ENCODE data around the gene SV2B.

SV2B gene

DNA sequence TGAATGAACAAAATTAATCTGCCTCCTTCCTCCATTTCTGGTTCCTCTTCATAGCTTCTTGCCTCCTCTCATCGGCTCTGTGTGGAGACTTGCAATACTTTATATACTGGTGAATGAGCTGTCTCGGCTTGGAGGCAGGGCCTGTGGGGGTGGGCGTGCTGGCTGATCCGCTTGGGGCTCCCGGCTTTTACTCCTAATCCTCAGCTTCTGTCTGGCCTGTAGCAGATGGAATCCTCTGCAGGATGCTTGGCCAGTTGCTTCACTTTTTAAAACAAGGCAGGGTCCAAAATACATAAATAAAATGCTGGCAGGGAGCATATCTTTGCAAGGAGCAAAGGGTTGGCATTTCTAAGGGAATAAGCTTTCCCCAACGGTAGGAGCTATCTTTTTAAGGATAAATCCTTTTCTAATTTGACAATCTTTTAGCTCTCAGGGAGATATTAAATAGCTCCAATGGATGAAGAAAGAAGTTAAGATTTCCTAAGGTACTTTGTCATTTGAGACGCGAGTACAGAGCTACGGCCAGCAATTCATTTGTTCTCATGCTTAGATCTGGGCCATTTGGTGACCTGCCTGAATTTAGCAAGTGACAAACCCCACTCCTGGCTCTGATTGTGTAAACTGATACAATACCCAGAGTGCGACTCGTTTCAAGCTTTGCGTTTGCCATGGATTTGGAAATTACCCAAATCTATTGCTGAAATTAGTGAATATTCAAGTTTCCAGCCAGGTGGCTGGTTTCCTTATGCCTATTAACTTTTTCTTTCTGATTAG is 18.9 kb downstream of the SV2B start:
- Mint-ChIP-seq H3K4me1 (no peaks in the 10 kb centered on the region), H3K36me3 (peaks cover 6% of the 10 kb centered on the region), H3K9me3 (no peaks in the 10 kb centered on the region), H3K27ac (no peak overlapping the region), H3K4me3 (no peak overlapping the region)
- ATAC-seq = no peak
- no peak for DNase-seq (ENCODE audit: low spot score in 2 of 2)

DNA sequence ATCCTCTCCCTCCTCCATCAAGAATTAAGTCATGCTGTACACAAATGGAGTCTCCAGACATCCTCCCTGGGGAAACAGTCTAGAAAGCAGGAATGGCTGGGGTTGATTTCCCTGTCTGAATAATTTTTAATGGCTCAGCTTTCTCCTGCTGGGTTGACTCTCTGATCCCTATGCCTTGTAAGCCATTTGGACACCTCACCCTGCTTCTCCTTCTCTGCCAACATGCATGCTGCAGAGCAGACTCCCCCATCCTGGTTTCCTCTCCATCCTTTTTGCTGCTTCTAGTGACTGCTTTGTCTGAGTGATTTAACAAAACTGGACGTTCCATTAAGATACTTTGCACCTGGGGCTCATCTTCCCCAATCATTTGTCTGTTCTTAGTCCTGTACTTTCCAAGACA is 22.2 kb downstream of the SV2B start:
- ATAC-seq (no peak), DNase-seq (ENCODE audit: low spot score in 2 of 2) (no peak)
- H3K4me3 Mint-ChIP-seq = no peak overlapping the region
- H3K36me3 Mint-ChIP-seq = peaks cover 6% of the 10 kb centered on the region
- no peaks in the 10 kb centered on the region for H3K9me3 Mint-ChIP-seq
- H3K27ac Mint-ChIP-seq = no peak overlapping the region
- H3K4me1 Mint-ChIP-seq = no peaks in the 10 kb centered on the region

DNA sequence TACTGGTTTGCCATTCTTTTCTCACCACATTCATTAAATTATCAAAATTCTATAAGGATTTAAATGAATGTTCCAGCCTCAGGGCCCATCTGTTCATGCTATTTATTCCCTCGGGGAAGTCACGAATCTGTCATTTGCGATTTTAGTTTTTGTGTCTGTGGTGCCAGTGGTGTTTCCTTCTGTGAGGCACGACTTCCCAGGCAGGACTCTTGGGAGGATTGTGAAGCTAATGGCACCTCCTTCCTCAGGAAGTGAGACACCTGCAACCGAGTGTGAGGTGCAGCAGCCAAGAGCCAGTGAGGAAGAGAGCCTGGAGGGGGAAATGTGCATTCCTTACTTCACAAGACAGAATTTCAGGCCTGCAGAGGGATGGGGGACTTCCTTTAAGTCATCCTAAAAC is 24.1 kb downstream of the SV2B start:
- Mint-ChIP-seq H3K4me3 (no peak overlapping the region), H3K27ac (no peak overlapping the region), H3K4me1 (no peaks in the 10 kb centered on the region), H3K36me3 (no peaks in the 10 kb centered on the region), H3K9me3 (no peaks in the 10 kb centered on the region)
- no peak for DNase-seq (ENCODE audit: low spot score in 2 of 2)
- ATAC-seq = no peak

DNA sequence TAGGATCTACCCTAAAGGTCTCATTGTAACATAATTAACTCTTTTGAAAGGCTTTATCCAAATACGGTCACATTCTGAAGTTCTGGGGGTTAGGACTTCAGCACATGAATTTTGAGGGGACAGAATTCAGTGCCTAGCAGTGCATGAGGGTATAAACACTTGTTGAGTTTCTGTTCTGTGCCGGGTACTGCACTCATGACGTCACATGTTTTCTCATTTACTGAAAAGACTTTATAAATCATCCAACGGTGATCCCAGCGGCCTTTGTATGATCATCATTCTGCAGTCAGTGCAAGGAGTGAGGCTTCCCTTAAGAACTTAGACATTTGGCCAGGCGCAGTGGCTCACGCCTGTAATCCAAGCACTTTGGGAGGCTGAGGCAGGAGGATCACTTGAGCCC is 25.1 kb downstream of the SV2B start:
- no peak for DNase-seq (ENCODE audit: low spot score in 2 of 2)
- H3K4me3 Mint-ChIP-seq = no peak overlapping the region
- no peaks in the 10 kb centered on the region for H3K36me3 Mint-ChIP-seq
- H3K4me1 Mint-ChIP-seq = no peaks in the 10 kb centered on the region
- ATAC-seq = no peak
- H3K9me3 Mint-ChIP-seq = no peaks in the 10 kb centered on the region
- H3K27ac Mint-ChIP-seq = no peak overlapping the region

DNA sequence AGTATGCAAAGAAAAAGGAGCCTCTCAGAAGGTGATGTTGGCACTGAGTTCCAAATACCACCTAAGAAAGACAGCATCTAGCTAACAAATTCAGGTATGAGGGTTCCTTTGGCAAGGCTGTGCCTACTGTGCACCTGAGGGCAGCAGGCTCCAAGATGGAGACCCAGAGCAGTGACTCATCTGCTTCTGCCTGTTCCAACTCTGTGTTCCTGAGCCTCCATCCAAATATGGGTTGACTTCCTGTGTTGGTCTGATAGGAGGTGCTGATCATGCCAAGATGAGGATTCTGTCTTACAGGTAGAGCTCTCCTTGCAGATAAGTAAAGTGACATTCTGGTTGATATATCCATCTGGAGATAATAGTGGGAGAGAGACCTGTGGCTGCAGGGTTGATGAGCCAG is 26.0 kb downstream of the SV2B start:
- H3K27ac Mint-ChIP-seq = no peak overlapping the region
- ATAC-seq (no peak), DNase-seq (ENCODE audit: low spot score in 2 of 2) (no peak)

GRCh38 chr15:91127236-91127955 is 27.3 kb downstream of the SV2B start:
- no peaks in the 10 kb centered on the region for H3K9me3 Mint-ChIP-seq
- no peaks in the 10 kb centered on the region for H3K36me3 Mint-ChIP-seq
- H3K27ac Mint-ChIP-seq = no peak overlapping the region
- no peak overlapping the region for H3K4me3 Mint-ChIP-seq
- ATAC-seq (no peak), DNase-seq (ENCODE audit: low spot score in 2 of 2) (no peak)
- no peaks in the 10 kb centered on the region for H3K4me1 Mint-ChIP-seq

More for the DNA sequence above, 26.0 kb downstream of the SV2B start:
- no peaks in the 10 kb centered on the region for H3K4me1 Mint-ChIP-seq
- H3K36me3 Mint-ChIP-seq = no peaks in the 10 kb centered on the region
- no peaks in the 10 kb centered on the region for H3K9me3 Mint-ChIP-seq
- no peak overlapping the region for H3K4me3 Mint-ChIP-seq

DNA sequence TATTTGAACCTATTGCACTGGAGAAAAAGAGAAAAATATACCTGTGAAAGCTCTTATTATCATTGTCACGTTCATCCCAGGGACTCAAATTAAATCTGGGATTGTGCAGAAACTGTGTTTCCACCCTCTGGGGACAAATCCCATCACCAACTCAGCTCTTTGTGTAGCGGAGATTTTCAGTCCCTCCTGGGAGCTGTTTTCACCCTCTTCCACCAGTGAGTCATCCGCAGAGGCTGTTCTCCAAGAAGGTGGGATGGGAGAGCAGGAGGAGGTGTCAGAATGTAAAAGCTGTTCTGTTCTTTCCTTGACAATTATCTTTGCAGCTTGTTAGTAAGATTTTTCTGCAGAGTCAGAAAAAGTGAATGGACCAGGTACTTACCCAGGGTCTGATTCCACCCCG is 28.0 kb downstream of the SV2B start:
- no peaks in the 10 kb centered on the region for H3K36me3 Mint-ChIP-seq
- H3K9me3 Mint-ChIP-seq = no peaks in the 10 kb centered on the region
- H3K27ac Mint-ChIP-seq = no peak overlapping the region
- ATAC-seq = no peak
- DNase-seq (ENCODE audit: low spot score in 2 of 2) = no peak
- H3K4me1 Mint-ChIP-seq = no peaks in the 10 kb centered on the region
- no peak overlapping the region for H3K4me3 Mint-ChIP-seq

DNA sequence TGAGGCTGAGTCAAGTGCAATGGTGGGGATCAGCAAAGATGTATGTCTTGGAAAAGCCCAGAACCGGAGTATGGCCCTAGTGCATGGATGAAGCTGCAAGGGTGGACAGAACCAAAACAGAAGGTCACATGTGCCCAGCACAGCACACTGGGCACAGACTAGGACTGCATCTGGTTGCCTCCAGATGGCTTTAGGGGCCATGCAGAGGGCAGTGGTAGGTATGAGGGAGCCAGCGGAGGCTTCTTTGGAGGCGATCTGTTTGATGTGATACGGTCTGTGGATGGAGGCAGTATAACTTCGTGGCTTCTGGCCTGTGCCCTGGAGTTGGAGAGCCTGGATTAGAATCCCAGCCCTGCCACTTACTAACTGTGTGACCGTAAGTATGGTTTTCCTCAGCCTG is 29.4 kb downstream of the SV2B start:
- DNase-seq (ENCODE audit: low spot score in 2 of 2) (no peak), ATAC-seq (no peak)
- no peaks in the 10 kb centered on the region for H3K9me3 Mint-ChIP-seq
- H3K4me1 Mint-ChIP-seq = no peaks in the 10 kb centered on the region
- H3K4me3 Mint-ChIP-seq = no peak overlapping the region
- H3K36me3 Mint-ChIP-seq = no peaks in the 10 kb centered on the region
- H3K27ac Mint-ChIP-seq = no peak overlapping the region

DNA sequence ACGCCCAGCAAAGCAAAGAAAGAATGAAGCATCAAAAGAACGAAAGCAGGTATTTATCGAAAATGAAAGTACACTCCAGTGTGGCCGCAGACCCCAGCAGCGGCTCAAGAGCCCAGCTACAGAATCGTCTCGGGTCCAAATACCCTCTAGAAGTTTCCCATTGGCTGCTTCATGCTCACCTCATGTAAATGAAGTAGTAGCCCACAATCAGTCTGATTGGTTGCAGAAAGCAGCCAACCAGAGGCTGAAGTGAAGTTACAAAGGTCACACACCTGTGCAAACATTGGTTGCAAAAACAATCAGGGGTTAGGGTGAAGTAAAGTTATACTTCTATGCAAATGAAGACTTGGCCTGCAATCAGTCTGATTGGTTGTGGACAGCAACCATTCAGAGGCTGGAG is 32.0 kb downstream of the SV2B start:
- H3K4me1 Mint-ChIP-seq = no peaks in the 10 kb centered on the region
- ATAC-seq (no peak), DNase-seq (ENCODE audit: low spot score in 2 of 2) (no peak)
- no peaks in the 10 kb centered on the region for H3K9me3 Mint-ChIP-seq
- H3K36me3 Mint-ChIP-seq = no peaks in the 10 kb centered on the region
- H3K4me3 Mint-ChIP-seq = no peak overlapping the region
- H3K27ac Mint-ChIP-seq = no peak overlapping the region

DNA sequence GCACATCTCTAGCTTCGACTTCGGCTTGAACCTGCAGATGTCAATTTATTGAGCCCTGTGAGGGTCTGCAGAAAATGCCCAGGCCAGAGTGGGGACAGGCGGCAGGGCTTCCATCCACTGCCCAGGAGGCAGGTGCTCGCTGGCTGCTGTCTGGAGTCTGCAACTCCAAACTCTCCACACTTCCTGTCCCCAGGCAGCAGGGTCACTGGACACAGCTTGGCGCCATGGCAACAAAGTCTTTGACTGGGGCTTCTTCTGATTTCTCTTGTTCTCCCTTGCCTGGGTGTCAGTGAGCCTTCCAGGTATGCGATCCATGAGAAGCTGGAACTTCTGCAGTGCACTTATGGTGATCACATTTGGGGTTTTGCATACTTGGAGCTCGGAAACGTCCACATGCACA is 33.5 kb downstream of the SV2B start:
- H3K4me3 Mint-ChIP-seq = no peak overlapping the region
- ATAC-seq (no peak), DNase-seq (ENCODE audit: low spot score in 2 of 2) (no peak)
- no peaks in the 10 kb centered on the region for H3K4me1 Mint-ChIP-seq
- no peak overlapping the region for H3K27ac Mint-ChIP-seq
- no peaks in the 10 kb centered on the region for H3K36me3 Mint-ChIP-seq
- no peaks in the 10 kb centered on the region for H3K9me3 Mint-ChIP-seq

DNA sequence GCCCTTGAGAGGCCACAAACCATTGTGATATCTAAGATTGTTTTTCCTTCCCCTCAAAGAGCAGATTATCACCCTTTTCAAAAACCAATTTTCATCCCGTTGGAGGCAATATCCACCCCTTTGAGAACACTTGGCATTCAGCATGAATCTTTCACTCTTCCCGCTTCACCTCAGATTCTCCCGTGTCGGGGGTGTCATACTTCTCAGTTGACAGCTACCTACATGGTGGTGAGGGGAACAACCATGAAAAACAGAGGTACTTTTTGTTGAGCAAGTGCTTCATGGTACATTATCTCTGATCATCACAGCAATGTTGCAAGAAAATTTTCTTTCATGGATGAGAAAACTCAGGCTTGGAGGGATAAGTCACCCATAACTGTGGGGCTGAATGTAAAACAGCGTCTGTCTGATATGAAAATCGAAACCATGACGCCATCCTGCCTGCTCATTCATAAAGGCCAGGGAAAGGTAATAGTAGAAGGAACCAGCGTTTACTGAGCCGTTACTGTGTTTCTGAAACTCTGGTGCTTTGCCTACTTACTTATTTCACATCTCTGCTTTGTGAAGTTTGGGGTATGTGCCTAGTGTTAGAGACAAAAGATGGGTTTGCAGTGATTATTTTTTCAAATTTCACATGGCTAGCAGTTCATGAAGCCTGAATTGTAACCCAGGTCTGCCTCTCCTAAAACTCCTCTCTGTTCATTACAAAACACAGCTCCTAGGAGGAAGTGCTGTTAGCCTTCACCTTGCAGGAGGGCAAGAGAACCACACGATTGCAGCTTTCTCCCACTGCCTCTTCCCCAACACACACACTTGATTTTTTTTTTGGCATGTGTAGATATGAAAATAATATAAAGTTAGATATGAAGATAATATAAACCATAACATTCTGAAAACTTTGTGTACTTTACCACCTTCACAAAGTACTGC is 35.4 kb downstream of the SV2B start:
- no peaks in the 10 kb centered on the region for H3K4me1 Mint-ChIP-seq
- ATAC-seq (no peak), DNase-seq (ENCODE audit: low spot score in 2 of 2) (no peak)
- H3K9me3 Mint-ChIP-seq = no peaks in the 10 kb centered on the region
- H3K4me3 Mint-ChIP-seq = no peak overlapping the region
- no peaks in the 10 kb centered on the region for H3K36me3 Mint-ChIP-seq
- H3K27ac Mint-ChIP-seq = no peak overlapping the region

DNA sequence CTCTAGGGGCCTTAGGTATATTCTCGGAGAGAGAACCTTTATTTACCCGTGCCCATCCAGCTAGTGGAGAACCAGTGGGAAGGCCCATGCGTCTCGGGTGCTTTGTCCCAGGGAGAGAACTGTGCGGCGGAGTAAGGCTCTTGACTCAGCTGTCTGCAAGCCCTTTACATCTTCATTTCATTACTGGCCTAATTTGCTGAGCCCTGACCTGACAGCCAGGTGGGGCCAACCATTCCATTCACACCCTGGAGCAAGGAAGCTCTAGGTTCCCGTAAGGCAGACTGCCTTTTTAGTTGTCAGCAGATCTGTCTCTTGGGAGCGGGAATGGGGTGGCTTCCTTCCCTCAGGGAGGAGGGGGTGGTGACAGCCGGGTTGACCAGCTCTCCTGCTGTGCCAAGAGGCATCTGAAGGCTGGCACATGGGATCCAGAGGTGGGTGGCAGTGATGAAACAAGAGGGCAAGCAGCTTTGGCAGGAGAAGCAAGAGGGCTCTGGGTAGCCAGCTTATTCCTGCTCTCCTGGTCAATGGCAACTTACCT is 36.4 kb downstream of the SV2B start:
- no peak overlapping the region for H3K4me3 Mint-ChIP-seq
- H3K4me1 Mint-ChIP-seq = no peaks in the 10 kb centered on the region
- no peak overlapping the region for H3K27ac Mint-ChIP-seq
- no peaks in the 10 kb centered on the region for H3K9me3 Mint-ChIP-seq
- DNase-seq (ENCODE audit: low spot score in 2 of 2) (no peak), ATAC-seq (no peak)
- no peaks in the 10 kb centered on the region for H3K36me3 Mint-ChIP-seq

DNA sequence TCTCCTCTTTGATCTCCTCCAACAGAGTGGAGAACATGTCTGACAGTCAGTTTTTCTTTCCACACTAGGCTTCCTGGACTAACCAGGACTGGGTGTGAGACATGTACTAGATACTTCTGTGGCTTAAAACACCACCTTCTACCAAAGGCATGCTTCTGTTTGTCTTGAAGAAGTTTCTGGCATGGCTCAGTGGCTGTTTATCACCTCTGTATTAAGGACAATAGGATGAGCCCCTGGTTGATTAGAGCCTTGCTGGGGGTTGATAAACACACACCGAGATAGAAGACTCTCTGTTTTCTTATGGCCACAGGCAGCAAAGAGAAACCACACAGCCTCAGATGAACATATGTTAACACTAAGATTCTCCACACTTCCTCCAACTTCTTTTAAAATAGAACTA is 40.5 kb downstream of the SV2B start:
- H3K27ac Mint-ChIP-seq = no peak overlapping the region
- H3K4me3 Mint-ChIP-seq = no peak overlapping the region
- ATAC-seq (no peak), DNase-seq (ENCODE audit: low spot score in 2 of 2) (no peak)
- H3K36me3 Mint-ChIP-seq = no peaks in the 10 kb centered on the region
- no peaks in the 10 kb centered on the region for H3K4me1 Mint-ChIP-seq
- H3K9me3 Mint-ChIP-seq = no peaks in the 10 kb centered on the region

DNA sequence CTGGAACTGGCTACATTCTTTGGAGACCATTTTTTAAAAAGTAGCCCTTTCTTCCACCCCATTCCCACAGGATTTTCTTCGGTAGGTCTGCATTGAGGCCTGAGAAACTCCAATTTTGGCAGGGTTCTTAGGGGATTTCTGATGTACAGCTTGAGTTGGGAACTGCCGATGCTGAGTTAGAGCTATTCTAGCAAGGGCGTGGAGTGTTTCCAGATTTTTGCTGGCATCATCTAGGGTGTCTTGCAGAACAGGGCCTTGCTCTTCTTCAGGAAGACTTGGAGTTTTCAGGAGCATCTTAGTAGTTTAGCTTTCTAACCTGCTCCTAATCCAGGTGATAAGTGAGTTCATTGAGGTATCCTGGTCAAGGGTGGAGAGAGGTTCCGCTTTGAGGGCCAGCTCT is 41.0 kb downstream of the SV2B start:
- H3K4me3 Mint-ChIP-seq = no peak overlapping the region
- no peaks in the 10 kb centered on the region for H3K4me1 Mint-ChIP-seq
- no peaks in the 10 kb centered on the region for H3K9me3 Mint-ChIP-seq
- DNase-seq (ENCODE audit: low spot score in 2 of 2) (no peak), ATAC-seq (no peak)
- H3K27ac Mint-ChIP-seq = no peak overlapping the region
- no peaks in the 10 kb centered on the region for H3K36me3 Mint-ChIP-seq

DNA sequence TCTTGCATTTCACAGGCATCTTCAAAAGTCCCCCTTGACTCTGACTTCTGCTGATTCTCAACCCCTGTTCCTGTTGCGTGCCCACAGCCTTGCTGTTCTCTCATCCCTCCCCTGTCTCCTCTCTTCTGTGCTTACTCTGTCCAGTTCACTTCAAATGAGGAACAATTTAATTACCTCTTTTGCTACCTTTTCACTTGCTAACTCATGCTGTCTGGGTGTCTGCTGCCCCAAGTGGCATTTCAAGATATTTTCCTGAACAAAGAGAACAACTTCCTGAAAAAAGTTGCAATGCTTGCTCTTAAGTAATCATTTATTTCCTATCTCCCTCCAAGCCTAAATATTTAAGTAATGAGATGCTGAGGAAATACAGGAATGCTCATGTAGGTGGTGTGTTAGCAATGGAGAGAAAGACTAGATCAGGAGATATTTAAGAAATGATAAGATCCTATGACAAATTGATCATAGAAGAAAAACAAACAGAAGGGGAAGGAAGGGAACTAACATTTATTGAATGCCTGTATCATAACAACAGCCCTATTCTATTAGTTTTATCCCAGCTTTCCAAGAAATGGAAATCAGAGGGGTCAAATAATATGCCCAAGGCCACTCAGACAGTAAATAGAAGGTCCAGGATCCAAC is 42.2 kb downstream of the SV2B start:
- H3K4me1 Mint-ChIP-seq = no peaks in the 10 kb centered on the region
- no peak overlapping the region for H3K27ac Mint-ChIP-seq
- H3K36me3 Mint-ChIP-seq = no peaks in the 10 kb centered on the region
- no peaks in the 10 kb centered on the region for H3K9me3 Mint-ChIP-seq
- DNase-seq (ENCODE audit: low spot score in 2 of 2) (no peak), ATAC-seq (no peak)
- no peak overlapping the region for H3K4me3 Mint-ChIP-seq

All from stimulated activated effector memory CD8-positive, alpha-beta T cell treated with anti-CD3 and anti-CD28 coated beads, Interleukin-12 subunit alpha, Interleukin-12 subunit beta, amount 100 ng/mL, for 72 hours (primary cell).